H1 (cell line): ENCODE results near the gene VAV2. TPM values are rescaled to one million over a fixed set of nuclear protein-coding genes. Genes with fewer than 3 reads are reported as not detected.

ENCODE experiments used
- CTCF ChIA-PET: fragments of 300-600 bp; sonication (Branson Sonifier 250); formaldehyde crosslinking; loops from one replicate; lab custom pipeline; 2021; ENCODE audit not compliant: partially characterized antibody; lab: Charles Lee
- POLR2A ChIA-PET: fragments of 300-600 bp; sonication (Branson Sonifier 250); formaldehyde crosslinking; loops from one replicate; lab custom pipeline; 2021; ENCODE audit warnings: inconsistent platforms; ENCODE audit not compliant: partially characterized antibody; lab: Charles Lee
- DNase-seq, 2 experiments: peaks; one replicate each; pipeline versions ENCODE4 v3.0.0 to v3.0.0-alpha.2; 2010 to 2022; ENCODE audit warnings: low spot score in 2 of 2, low read depth in 1 of 2, mixed read lengths in 1 of 2
- FAIRE-seq: peaks from 2 replicates; lab custom pipeline; 2011; peaks lifted over from hg19 to GRCh38; lab: Jason Lieb, UNC
- H2AFZ ChIP-seq: 2 replicates; pipeline ENCODE4 v1.8.1; 2012; ENCODE audit warnings: low read length, inconsistent platforms
- H2AK5ac ChIP-seq: 2 replicates; pipeline ENCODE4 v1.6.1; 2013; ENCODE audit warnings: low read depth, low read length
- H2BK120ac ChIP-seq: replicated peaks from 2 replicates; pipeline ENCODE3; 2013; ENCODE audit warnings: low read depth, low read length, inconsistent platforms
- H2BK12ac ChIP-seq: 2 replicates; pipeline ENCODE4 v1.6.1; 2013; ENCODE audit warnings: low read depth, low read length
- H2BK15ac ChIP-seq: 2 replicates; pipeline ENCODE4 v1.6.1; 2013; ENCODE audit warnings: low read length
- H2BK20ac ChIP-seq: 2 replicates; pipeline ENCODE4 v1.6.1; 2013; ENCODE audit warnings: low read length
- H2BK5ac ChIP-seq: 2 replicates; pipeline ENCODE4 v1.6.1; 2013; ENCODE audit warnings: low read depth, low read length
- H3K14ac ChIP-seq: 2 replicates; pipeline ENCODE4 v1.6.1; 2013; ENCODE audit warnings: inconsistent platforms; ENCODE audit not compliant: insufficient read length
- H3K18ac ChIP-seq: 2 replicates; pipeline ENCODE4 v1.6.1; 2013; ENCODE audit warnings: low read length; ENCODE audit errors: extremely low read depth
- H3K23ac ChIP-seq: 2 replicates; pipeline ENCODE4 v1.6.1; 2013; ENCODE audit warnings: inconsistent platforms; ENCODE audit not compliant: insufficient read length
- H3K23me2 ChIP-seq: 2 replicates; pipeline ENCODE4 v1.6.1; 2013; ENCODE audit warnings: low read depth, low read length
- H3K27ac ChIP-seq: 2 replicates; pipeline ENCODE4 v1.6.1; 2011; ENCODE audit warnings: low read depth, low read length, inconsistent platforms
- H3K27me3 ChIP-seq, 4 experiments: replicated peaks in 1 of 4; 1 replicate in 1 of 4; 2 replicates in 3 of 4; pipeline versions ENCODE4 v1.6.1 to v1.8.1; 2011 to 2013; ENCODE audit warnings: low read length in 3 of 4, mild to moderate bottlenecking in 3 of 4, inconsistent platforms in 2 of 4, mixed read lengths in 2 of 4, moderate library complexity in 1 of 4; ENCODE audit not compliant: control insufficient read depth in 3 of 4, insufficient read depth in 3 of 4; ENCODE audit errors: extremely low read depth in 1 of 4
- H3K36me3 ChIP-seq, 4 experiments: 2 replicates each; pipeline versions ENCODE4 v1.6.1 to v1.8.1; 2011 to 2013; ENCODE audit warnings: mild to moderate bottlenecking in 4 of 4, low read length in 3 of 4, moderate library complexity in 2 of 4, control low read depth in 1 of 4, inconsistent platforms in 1 of 4; ENCODE audit not compliant: insufficient read depth in 4 of 4, control insufficient read depth in 2 of 4
- H3K4ac ChIP-seq: replicated peaks from 2 replicates; pipeline ENCODE3; 2013; ENCODE audit warnings: low read length, low read depth, mixed read lengths, inconsistent platforms; ENCODE audit not compliant: insufficient read length
- H3K4me1 ChIP-seq, 4 experiments: replicated peaks in 1 of 4; 1 replicate in 1 of 4; 2 replicates in 3 of 4; pipeline versions ENCODE4 v1.6.1 to v1.8.1; 2011 to 2013; ENCODE audit warnings: low read length in 3 of 4, inconsistent platforms in 2 of 4, mixed read lengths in 1 of 4; ENCODE audit not compliant: insufficient read depth in 4 of 4, control insufficient read depth in 3 of 4
- H3K4me2 ChIP-seq, 2 experiments: 2 replicates each; pipeline versions ENCODE4 v1.6.1 to v1.8.1; 2011 to 2013; ENCODE audit warnings: low read depth in 2 of 2, low read length in 2 of 2, control low read depth in 1 of 2, inconsistent platforms in 1 of 2, mild to moderate bottlenecking in 1 of 2; ENCODE audit not compliant: insufficient read depth in 1 of 2
- H3K4me3 ChIP-seq, 4 experiments: fragments of 200-600, 300-600 bp in 1 of 4; sonication (generic), shearing (Covaris generic), sonication (Bioruptor Twin) in 1 of 4; 2 replicates each; pipeline versions ENCODE4 v1.5.1 to v1.8.1; 2011 to 2016; ENCODE audit warnings: low read length in 4 of 4, low read depth in 3 of 4, control low read depth in 2 of 4, inconsistent platforms in 2 of 4, mild to moderate bottlenecking in 2 of 4, mixed read lengths in 1 of 4, moderate library complexity in 1 of 4; ENCODE audit not compliant: insufficient read depth in 2 of 4; ENCODE audit errors: extremely low read depth in 1 of 4
- H3K56ac ChIP-seq: replicated peaks from 2 replicates; pipeline ENCODE3; 2013; ENCODE audit warnings: low read depth, mild to moderate bottlenecking, mixed read lengths, low read length, inconsistent platforms; ENCODE audit not compliant: insufficient read length
- H3K79me1 ChIP-seq: 2 replicates; pipeline ENCODE4 v1.6.1; 2013; ENCODE audit warnings: low read depth, low read length, control low read depth
- H3K79me2 ChIP-seq, 2 experiments: 2 replicates each; pipeline versions ENCODE4 v1.6.1 to v1.8.1; 2012 to 2013; ENCODE audit warnings: low read length in 2 of 2, mild to moderate bottlenecking in 2 of 2, inconsistent platforms in 1 of 2; ENCODE audit not compliant: insufficient read depth in 2 of 2, control insufficient read depth in 1 of 2
- H3K9ac ChIP-seq, 4 experiments: replicated peaks in 1 of 4; 1 replicate in 1 of 4; 2 replicates in 3 of 4; pipeline versions ENCODE4 v1.6.1 to v1.8.1; 2011 to 2013; ENCODE audit warnings: low read depth in 3 of 4, low read length in 3 of 4, control low read depth in 2 of 4, mild to moderate bottlenecking in 2 of 4, moderate library complexity in 2 of 4, inconsistent platforms in 1 of 4; ENCODE audit errors: extremely low read depth in 1 of 4
- H3K9me3 ChIP-seq, 2 experiments: 2 replicates each; pipeline versions ENCODE4 v1.6.1 to v1.8.1; 2012 to 2013; ENCODE audit warnings: mild to moderate bottlenecking in 2 of 2, moderate library complexity in 2 of 2, control low read depth in 1 of 2, inconsistent platforms in 1 of 2, low read depth in 1 of 2, low read length in 1 of 2, mixed read lengths in 1 of 2; ENCODE audit not compliant: insufficient read depth in 2 of 2
- H4K20me1 ChIP-seq, 2 experiments: replicated peaks in 1 of 2; 2 replicates each; pipeline versions ENCODE3 to v1.8.1; 2011 to 2013; ENCODE audit warnings: inconsistent platforms in 2 of 2, low read length in 2 of 2, mild to moderate bottlenecking in 1 of 2; ENCODE audit not compliant: insufficient read depth in 2 of 2, control insufficient read depth in 1 of 2
- H4K5ac ChIP-seq: 2 replicates; pipeline ENCODE4 v1.6.1; 2013; ENCODE audit warnings: low read length, low read depth, mixed read lengths, inconsistent platforms; ENCODE audit not compliant: insufficient read length
- H4K8ac ChIP-seq: 2 replicates; pipeline ENCODE4 v1.8.0; 2013; ENCODE audit warnings: mild to moderate bottlenecking, moderate library complexity, low read length, inconsistent platforms; ENCODE audit not compliant: insufficient read depth; ENCODE audit errors: extremely low read depth
- H4K91ac ChIP-seq: replicated peaks from 2 replicates; pipeline ENCODE3; 2013; ENCODE audit warnings: low read length, mixed read lengths, inconsistent platforms; ENCODE audit not compliant: insufficient read length
- EZH2 ChIP-seq: fragments of 200-600 bp; sonication (generic); IDR thresholded peaks from 2 replicates; pipeline ENCODE4 v1.7.1; 2012; ENCODE audit warnings: low read depth, mild to moderate bottlenecking, moderate library complexity, low read length, inconsistent platforms; ENCODE audit not compliant: severe bottlenecking
- HDAC6 ChIP-seq: IDR thresholded peaks from one replicate; pipeline ENCODE4 v1.7.1; 2012; ENCODE audit warnings: low read depth, mild to moderate bottlenecking, inconsistent platforms, low read length, moderate library complexity
- MAFK ChIP-seq: IDR thresholded peaks from 2 replicates; pipeline ENCODE4 v1.6.1; 2012; ENCODE audit warnings: low read depth, mild to moderate bottlenecking, improper control_type of control experiment, low read length
- NANOG ChIP-seq: IDR thresholded peaks from 2 replicates; pipeline ENCODE4 v1.6.1; 2011; ENCODE audit warnings: low read length, low read depth, mild to moderate bottlenecking, inconsistent platforms; ENCODE audit not compliant: insufficient read depth, poor library complexity, severe bottlenecking
- POU5F1 ChIP-seq: IDR thresholded peaks from 2 replicates; pipeline ENCODE4 v1.6.1; 2011; ENCODE audit warnings: low read depth, mild to moderate bottlenecking, low read length, moderate library complexity
- RNF2 ChIP-seq: fragments of 200-900, 300-1000 bp; sonication (generic); IDR thresholded peaks from 2 replicates; pipeline ENCODE4 v1.7.1; 2016; ENCODE audit warnings: borderline replicate concordance, low read depth, mild to moderate bottlenecking, antibody characterized with exemption, low read length; ENCODE audit not compliant: poor library complexity, severe bottlenecking; ENCODE audit errors: missing control alignments
- TBP ChIP-seq: IDR thresholded peaks from 2 replicates; pipeline ENCODE4 v1.6.1; 2011; ENCODE audit warnings: low read depth, low read length, improper control_type of control experiment
- YY1 ChIP-seq: IDR thresholded peaks from 2 replicates; pipeline ENCODE4 v1.6.1; 2011; ENCODE audit warnings: low read depth, mild to moderate bottlenecking, low read length
- WGBS, 2 experiments: shearing (Covaris generic) in 1 of 2; methylation state at CpG; one replicate each; pipeline versions ENCODE4 v1.1.6 to v1.1.7; 2013 to 2015; ENCODE audit warnings: low lambda C conversion rate in 2 of 2, mixed read lengths in 2 of 2, inconsistent platforms in 1 of 2, low coverage in 1 of 2, missing lambda C conversion rate in 1 of 2; ENCODE audit not compliant: insufficient replicate concordance in 2 of 2, insufficient coverage in 1 of 2, insufficient read length in 1 of 2; ENCODE audit errors: extremely low coverage in 1 of 2, missing lambda C conversion rate in 1 of 2; 5-methylcytosine and 5-hydroxymethylcytosine counted together
- polyA plus RNA-seq, 7 experiments: library from polyadenylated mRNA; depleted of rRNA in 3 of 7; stranded (reverse) in 5 of 7; unstranded in 2 of 7; fragments of >200 nt in 5 of 7; fragments of 200-250 nt in 2 of 7; gene quantifications; 1 replicate in 5 of 7; 2 replicates in 1 of 7; 4 replicates in 1 of 7; pipeline versions ENCODE4 v1.2.1 to v1.2.3, GENCODE V29; 2011 to 2013; ENCODE audit warnings: missing spikeins in 2 of 7, mixed read lengths in 2 of 7
- total RNA-seq: library from RNA; stranded (reverse); fragmentation: NEBNext Ultra II Directional; extraction: Animal tissue kit (Norgen Biotek cat#: 25700); gene quantifications from 2 replicates; pipeline ENCODE4 v1.2.1, GENCODE V29; 2021
- TF ChIP-seq, protein P1 (sequence below): IDR thresholded peaks from 2 replicates; pipeline ENCODE4 v1.6.1; 2012; ENCODE audit warnings: inconsistent platforms

The VAV2 gene
- total and polyA plus RNA-seq, 2 of the 8 experiments (the other 6 are each of a cell fraction or from before 2014, with no cell fraction given): 13.6 to 37.6 TPM

DNA sequence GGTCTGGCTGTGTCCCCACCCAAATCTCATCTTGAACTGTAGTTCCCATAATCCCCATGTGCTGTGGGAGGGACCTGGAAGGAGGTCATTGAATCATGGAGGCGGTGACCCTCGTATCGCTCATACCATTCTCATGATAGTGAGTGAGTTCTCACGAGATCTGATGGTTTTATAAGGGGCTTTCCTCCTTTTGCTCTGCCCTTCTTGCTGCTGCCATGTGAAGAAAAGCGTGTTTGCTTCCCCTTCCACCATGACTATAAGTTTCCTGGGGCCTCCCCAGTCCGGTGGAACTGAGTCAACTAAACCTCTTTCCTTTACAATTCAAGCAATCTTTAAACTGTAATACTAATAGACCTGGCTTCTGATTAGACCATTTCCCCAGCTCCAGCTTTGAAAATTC is 161.8 kb downstream of the VAV2 start:
- Histone ChIP-seq H2AK5ac (no peak overlapping the region), H3K56ac (no peak overlapping the region), H4K8ac (no peak overlapping the region), H3K4ac (no peak overlapping the region), H3K14ac (no peak overlapping the region), H4K5ac (no peak overlapping the region), H2BK20ac (no peak overlapping the region), H3K4me2 (no peak overlapping the region), H3K9ac (no peak overlapping the region), H2AFZ (no peak overlapping the region), H4K20me1 (peaks cover 0 to 4% of the 10 kb centered on the region in 2 experiments), H3K27me3 (no peaks in the 10 kb centered on the region), H3K79me2 (no peaks in the 10 kb centered on the region; a peak in 1 of 4 replicates), H3K36me3 (no peaks in the 10 kb centered on the region; a peak in 2 of 8 replicates), H2BK15ac (no peak overlapping the region), H4K91ac (no peak overlapping the region), H3K27ac (no peak overlapping the region), H3K4me3 (no peak overlapping the region), H2BK12ac (no peak overlapping the region), H3K18ac (no peak overlapping the region), H3K23ac (no peak overlapping the region), H3K9me3 (no peaks in the 10 kb centered on the region), H3K4me1 (peaks cover 0 to 21% (median 10%) of the 10 kb centered on the region in 4 experiments; a peak in 6 of 7 replicates), H2BK5ac (no peak overlapping the region), H2BK120ac (no peak overlapping the region), H3K79me1 (no peaks in the 10 kb centered on the region), H3K23me2 (no peaks in the 10 kb centered on the region)
- DNase-seq (no peak), FAIRE-seq (no peak)
- ChIA-PET POLR2A (no interaction called here), CTCF (interaction anchor here (0.6 to 1.7 kb wide), 4 partner anchors 10 to 165 kb away, joined by 3 to 7 read pairs (median 4); no protein-coding TSS in a partner anchor)
- TF ChIP-seq RNF2 (no peak), MAFK (no peak), TBP (no peak), NANOG (no peak), YY1 (no peak), HDAC6 (no peak), POU5F1 (no peak), EZH2 (no peak)
- TF ChIP-seq, protein P1, sequence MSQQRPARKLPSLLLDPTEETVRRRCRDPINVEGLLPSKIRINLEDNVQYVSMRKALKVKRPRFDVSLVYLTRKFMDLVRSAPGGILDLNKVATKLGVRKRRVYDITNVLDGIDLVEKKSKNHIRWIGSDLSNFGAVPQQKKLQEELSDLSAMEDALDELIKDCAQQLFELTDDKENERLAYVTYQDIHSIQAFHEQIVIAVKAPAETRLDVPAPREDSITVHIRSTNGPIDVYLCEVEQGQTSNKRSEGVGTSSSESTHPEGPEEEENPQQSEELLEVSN: no peak
- 89% methylated on average over 6 of the region's 6 CpGs; no CpG with 5 or more reads in 1 of the 2 experiments for WGBS, 2 experiments
